ENCODE results near the gene KLF12.

GRCh38 chr13:74144269-74144668 lies 10.1 kb upstream of the KLF12 start:
- TF ChIP-seq EZH2 (IDR thresholded peaks at IDR 0.05; ENCODE audit: insufficient read depth, poor library complexity, severe bottlenecking): no peak
- no peak for TF ChIP-seq EZH2phosphoT487 (IDR thresholded peaks at IDR 0.05; ENCODE audit: insufficient read depth, low read depth)
